Esophagus muscularis mucosa (tissue), 4 donors: ENCODE results near the gene ZBTB7C.

ENCODE experiments used
- CTCF ChIP-seq, 3 experiments: fragments of 200-600 bp in 2 of 3; fragments of 450-650 bp in 1 of 3; sonication (generic) in 2 of 3; IDR thresholded peaks; one replicate each; pipeline ENCODE4 v1.5.1; 2017 to 2019; ENCODE audit warnings: antibody characterized with exemption in 3 of 3, mild to moderate bottlenecking in 2 of 3, moderate library complexity in 1 of 3
- EP300 ChIP-seq: sonication (generic); formaldehyde crosslinking; IDR thresholded peaks from one replicate; pipeline ENCODE4 v1.6.1; 2017; ENCODE audit warnings: antibody characterized with exemption
- POLR2A ChIP-seq: fragments of 450-650 bp; IDR thresholded peaks from one replicate; pipeline ENCODE4 v1.6.1; 2017; ENCODE audit warnings: antibody characterized with exemption, moderate library complexity, mild to moderate bottlenecking, low read depth
- POLR2AphosphoS5 ChIP-seq, 2 donors: sonication (generic); formaldehyde crosslinking; IDR thresholded peaks; one replicate each; pipeline ENCODE4 v1.6.1; 2017; ENCODE audit warnings: antibody characterized with exemption in 2 of 2

- TF ChIP-seq EP300: no peak
- TF ChIP-seq POLR2A: no peak
- no peak for TF ChIP-seq CTCF (IDR thresholded peaks at IDR 0.05)
- no peak for TF ChIP-seq POLR2AphosphoS5 (IDR thresholded peaks at IDR 0.05)
Measured at GRCh38 chr18:48160622-48161021, 248.6 kb downstream of the ZBTB7C start.
